Thyroid gland (tissue), 4 donors: ENCODE measurements around the gene CHML. TPM values are rescaled to one million over a fixed set of nuclear protein-coding genes. Genes with fewer than 3 reads are reported as not detected.

Source experiments
- DNase-seq, 2 donors: peaks; one replicate each; pipeline ENCODE4 v3.0.0-alpha.2; 2019
- H3K27ac ChIP-seq, 3 donors: fragments of 200-600 bp; sonication (generic); 1 replicate in 2 of 3; 2 replicates in 1 of 3; pipeline ENCODE4 v1.5.1; 2016 to 2019; ENCODE audit warnings: mild to moderate bottlenecking in 1 of 3, moderate library complexity in 1 of 3
- H3K27me3 ChIP-seq: fragments of 200-600 bp; sonication (generic); one replicate; pipeline ENCODE4 v1.5.1; 2019
- H3K36me3 ChIP-seq, 2 donors: fragments of 200-600 bp; sonication (generic); one replicate each; pipeline ENCODE4 v1.5.1; 2016 to 2019
- H3K4me1 ChIP-seq, 2 donors: fragments of 200-600 bp; sonication (generic); one replicate each; pipeline ENCODE4 v1.5.1; 2017 to 2019
- H3K4me3 ChIP-seq, 3 donors: fragments of 200-600 bp; sonication (generic); replicated peaks in 1 of 3; 1 replicate in 2 of 3; 2 replicates in 1 of 3; pipeline ENCODE4 v1.5.1; 2016; ENCODE audit warnings: mild to moderate bottlenecking in 1 of 3
- H3K9me3 ChIP-seq: fragments of 200-600 bp; sonication (generic); one replicate; pipeline ENCODE4 v1.5.1; 2017
- CTCF ChIP-seq, 6 experiments: fragments of 200-600 bp in 3 of 6; fragments of 450-650 bp in 3 of 6; sonication (generic) in 3 of 6; IDR thresholded peaks; one replicate each; pipeline ENCODE4 v1.5.1; 2016 to 2019; ENCODE audit warnings: antibody characterized with exemption in 6 of 6, mild to moderate bottlenecking in 2 of 6, inconsistent platforms in 1 of 6, moderate library complexity in 1 of 6
- POLR2A ChIP-seq, 2 donors: fragments of 450-650 bp; IDR thresholded peaks; one replicate each; pipeline ENCODE4 v1.6.1; 2017; ENCODE audit warnings: antibody characterized with exemption in 2 of 2, mild to moderate bottlenecking in 2 of 2, moderate library complexity in 1 of 2
- WGBS, 2 donors: methylation state at CpG; one replicate each; pipeline ENCODE4 v1.1.5; 2017; 5-methylcytosine and 5-hydroxymethylcytosine counted together
- intact Hi-C: fragments of 100-400 bp; cut with DNase I; formaldehyde crosslinking; loops from one replicate; pipeline ENCODE4 v1.15.1; 2023
- total RNA-seq, 4 donors: library from RNA; depleted of rRNA; stranded (reverse); fragments of >200 nt; gene quantifications; one replicate each; pipeline ENCODE4 v1.2.3, GENCODE V29; 2016

The CHML gene
- total RNA-seq, 4 donors from 2014 or later: 7.9 to 13.9 (median 11.3) TPM

DNA sequence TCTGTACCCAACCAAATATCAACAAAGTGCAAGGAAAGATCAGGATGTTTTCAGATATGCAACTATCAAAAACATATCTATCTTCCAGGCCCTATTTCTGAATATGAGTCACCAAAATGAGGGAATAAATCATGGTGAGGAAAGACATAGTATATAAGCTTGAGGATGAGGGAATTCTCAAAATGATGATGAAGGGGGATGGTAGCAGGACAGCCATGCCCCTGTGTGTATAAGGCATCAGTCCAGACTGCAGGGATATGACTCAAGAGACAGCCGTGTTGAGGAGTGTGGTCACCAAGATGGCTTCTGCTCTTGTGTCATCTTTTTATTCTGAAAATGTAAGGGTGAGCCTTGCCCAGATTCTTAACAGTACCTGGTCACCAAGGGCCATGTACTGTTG is 7.5 kb upstream of the CHML start:
- Histone ChIP-seq H3K36me3 (no peaks in the 10 kb centered on the region), H3K4me1 (no peaks in the 10 kb centered on the region), H3K9me3 (no peaks in the 10 kb centered on the region), H3K27ac (no peak overlapping the region), H3K27me3 (no peaks in the 10 kb centered on the region), H3K4me3 (no peak overlapping the region)
- intact Hi-C loops: no loop called here
- TF ChIP-seq CTCF (IDR thresholded peaks at IDR 0.05) (no peak), POLR2A (IDR thresholded peaks at IDR 0.05) (no peak)
- 88 to 91% methylated on average over 1 of the region's 1 CpG for WGBS, 2 donors
- no peak for DNase-seq

DNA sequence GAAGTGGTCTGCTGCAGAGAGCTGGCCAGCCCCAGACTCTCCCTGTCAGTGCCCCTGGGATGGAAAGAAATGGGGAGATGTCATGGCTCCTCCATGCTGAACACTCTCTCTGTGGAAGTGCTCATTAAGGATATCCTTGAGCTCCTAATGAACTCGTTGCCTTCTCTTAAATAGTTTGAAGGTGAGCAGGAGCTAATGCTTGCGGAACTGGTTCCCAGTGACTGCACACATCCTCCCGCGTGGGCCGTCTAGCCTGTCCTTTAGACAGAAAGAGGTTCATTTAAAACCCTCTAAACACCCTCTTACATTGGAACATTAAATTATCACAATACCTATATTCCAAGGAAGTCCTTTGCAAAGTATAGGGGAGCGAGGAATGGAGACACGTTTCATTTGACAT is 6.0 kb upstream of the CHML start:
- no peaks in the 10 kb centered on the region for H3K4me1 ChIP-seq
- intact Hi-C loops: no loop called here
- no peak for TF ChIP-seq CTCF (IDR thresholded peaks at IDR 0.05)
- TF ChIP-seq POLR2A (IDR thresholded peaks at IDR 0.05): no peak

DNA sequence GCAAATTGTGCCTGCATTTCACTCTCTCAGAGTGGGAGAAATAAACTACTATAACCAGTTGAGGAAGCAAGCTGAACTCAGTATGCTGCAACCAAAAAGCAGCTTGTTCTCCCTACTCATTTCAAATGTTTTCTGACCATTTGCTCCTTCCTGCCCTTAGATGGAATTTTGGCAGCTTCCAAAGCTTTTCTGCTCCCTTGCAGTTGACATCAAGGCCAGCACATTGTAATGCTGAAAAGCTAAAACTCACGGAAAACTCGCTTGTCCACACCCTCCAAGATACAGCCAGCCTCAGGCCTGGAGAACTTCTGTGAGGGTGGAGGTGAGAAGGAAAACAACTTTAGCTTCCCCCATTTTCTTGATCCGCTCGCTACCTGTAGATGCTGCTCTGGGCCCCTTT is 5.0 kb upstream of the CHML start:
- no peak for DNase-seq
- no peaks in the 10 kb centered on the region for H3K9me3 ChIP-seq
- TF ChIP-seq POLR2A (IDR thresholded peaks at IDR 0.05) (no peak), CTCF (IDR thresholded peaks at IDR 0.05) (no peak)
- H3K36me3 ChIP-seq: no peaks in the 10 kb centered on the region
- intact Hi-C loops: no loop called here
- H3K27me3 ChIP-seq: no peaks in the 10 kb centered on the region
- no peak overlapping the region for H3K27ac ChIP-seq
- 78 to 93% methylated on average over 4 of the region's 4 CpGs for WGBS, 2 donors
- no peaks in the 10 kb centered on the region for H3K4me1 ChIP-seq
- H3K4me3 ChIP-seq: no peak overlapping the region

More for the DNA sequence above, 6.0 kb upstream of the CHML start:
- no peaks in the 10 kb centered on the region for H3K36me3 ChIP-seq
- WGBS, 2 donors: 62 to 63% methylated on average over 7 of the region's 7 CpGs
- H3K4me3 ChIP-seq: no peak overlapping the region
- H3K27me3 ChIP-seq: no peaks in the 10 kb centered on the region
- no peak overlapping the region for H3K27ac ChIP-seq
- no peak for DNase-seq
- H3K9me3 ChIP-seq: no peaks in the 10 kb centered on the region

DNA sequence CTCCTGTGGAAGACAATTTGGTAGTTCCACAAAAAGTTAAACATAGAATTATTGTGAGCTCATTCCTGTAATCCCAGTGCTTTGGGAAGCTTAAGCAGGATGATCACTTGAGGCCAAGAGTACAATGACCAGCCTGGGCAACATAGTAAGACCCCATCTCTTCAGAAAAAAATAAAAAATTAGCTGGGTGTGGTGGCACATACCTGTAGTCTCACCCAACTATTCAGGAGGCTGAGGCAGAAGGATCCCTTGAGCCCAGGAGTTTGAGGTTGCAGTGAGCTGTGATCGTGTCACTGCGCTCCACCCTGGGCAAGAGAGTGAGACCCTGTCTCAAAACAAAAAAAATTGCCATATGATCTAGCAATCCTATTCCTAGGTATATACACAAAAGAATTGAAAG is 4.1 kb upstream of the CHML start:
- WGBS, 2 donors: 97 to 100% methylated on average over 2 of the region's 2 CpGs
- Histone ChIP-seq H3K27me3 (no peaks in the 10 kb centered on the region), H3K4me1 (no peaks in the 10 kb centered on the region), H3K27ac (no peak overlapping the region), H3K9me3 (no peaks in the 10 kb centered on the region), H3K36me3 (no peaks in the 10 kb centered on the region), H3K4me3 (no peak overlapping the region)
- intact Hi-C loops: loop anchor here (5.0 kb wide), 1 partner anchor 112 kb away; the partner anchor contains the start of gene KMO
- TF ChIP-seq CTCF (IDR thresholded peaks at IDR 0.05): no peak
- TF ChIP-seq POLR2A (IDR thresholded peaks at IDR 0.05): no peak
- no peak for DNase-seq

- H3K9me3 ChIP-seq: no peaks in the 10 kb centered on the region
- no peak overlapping the region for H3K4me3 ChIP-seq
- no peaks in the 10 kb centered on the region for H3K27me3 ChIP-seq
- no peak overlapping the region for H3K27ac ChIP-seq
- intact Hi-C loops: loop anchor here (5.0 kb wide), 1 partner anchor 110 kb away; the partner anchor contains the start of gene KMO
- DNase-seq: no peak
- no peaks in the 10 kb centered on the region for H3K36me3 ChIP-seq
- 94 to 98% methylated on average over 1 of the region's 1 CpG for WGBS, 2 donors
- H3K4me1 ChIP-seq: peaks cover 14 to 15% of the 10 kb centered on the region in 2 donors
- TF ChIP-seq POLR2A (IDR thresholded peaks at IDR 0.05) (no peak), CTCF (IDR thresholded peaks at IDR 0.05) (no peak)
Observed at GRCh38 chr1:241642593-241642944, 2.4 kb upstream of the CHML start.
